HFF-Myc (cell line): ENCODE results near the gene APBA2.

Source experiments
- DNase-seq: peaks from one replicate; pipeline ENCODE4 v3.0.0-alpha.2; 2011; ENCODE audit warnings: low read depth; ENCODE audit errors: extremely low read depth
- H3K4me3 ChIP-seq: replicated peaks from 2 replicates; pipeline ENCODE4 v1.5.1; 2011; ENCODE audit warnings: low read depth, mild to moderate bottlenecking, control low read depth, low read length
- TF ChIP-seq, protein P1 (sequence below): IDR thresholded peaks from 2 replicates; pipeline ENCODE4 v1.5.1; 2012; ENCODE audit warnings: mild to moderate bottlenecking, low read depth, low read length, control low read depth; ENCODE audit errors: missing control alignments

Gene APBA2

DNA sequence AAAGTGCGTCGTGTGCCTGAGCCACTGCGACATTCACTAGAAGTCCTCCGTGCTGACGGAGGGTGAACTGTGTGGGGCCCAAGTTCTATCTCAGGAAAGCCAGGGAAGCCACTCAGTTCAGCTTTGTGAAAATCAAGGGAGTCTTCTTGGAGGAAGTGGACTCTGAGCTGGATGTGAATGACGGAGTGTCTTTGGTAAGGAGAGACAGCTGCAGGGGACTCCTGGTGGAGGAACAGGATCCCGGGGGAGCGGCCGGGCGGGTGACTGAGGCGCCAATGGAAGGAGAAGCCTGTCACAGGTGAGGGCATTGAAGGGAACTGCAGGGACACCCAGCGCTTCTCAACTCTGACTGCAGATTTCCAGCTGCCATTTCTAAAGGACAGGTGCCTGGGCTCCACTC lies 75.6 kb downstream of the APBA2 start:
- TF ChIP-seq, protein P1, sequence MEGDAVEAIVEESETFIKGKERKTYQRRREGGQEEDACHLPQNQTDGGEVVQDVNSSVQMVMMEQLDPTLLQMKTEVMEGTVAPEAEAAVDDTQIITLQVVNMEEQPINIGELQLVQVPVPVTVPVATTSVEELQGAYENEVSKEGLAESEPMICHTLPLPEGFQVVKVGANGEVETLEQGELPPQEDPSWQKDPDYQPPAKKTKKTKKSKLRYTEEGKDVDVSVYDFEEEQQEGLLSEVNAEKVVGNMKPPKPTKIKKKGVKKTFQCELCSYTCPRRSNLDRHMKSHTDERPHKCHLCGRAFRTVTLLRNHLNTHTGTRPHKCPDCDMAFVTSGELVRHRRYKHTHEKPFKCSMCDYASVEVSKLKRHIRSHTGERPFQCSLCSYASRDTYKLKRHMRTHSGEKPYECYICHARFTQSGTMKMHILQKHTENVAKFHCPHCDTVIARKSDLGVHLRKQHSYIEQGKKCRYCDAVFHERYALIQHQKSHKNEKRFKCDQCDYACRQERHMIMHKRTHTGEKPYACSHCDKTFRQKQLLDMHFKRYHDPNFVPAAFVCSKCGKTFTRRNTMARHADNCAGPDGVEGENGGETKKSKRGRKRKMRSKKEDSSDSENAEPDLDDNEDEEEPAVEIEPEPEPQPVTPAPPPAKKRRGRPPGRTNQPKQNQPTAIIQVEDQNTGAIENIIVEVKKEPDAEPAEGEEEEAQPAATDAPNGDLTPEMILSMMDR, result no peak
- DNase-seq, result no peak
- no peak overlapping the region for H3K4me3 ChIP-seq

DNA sequence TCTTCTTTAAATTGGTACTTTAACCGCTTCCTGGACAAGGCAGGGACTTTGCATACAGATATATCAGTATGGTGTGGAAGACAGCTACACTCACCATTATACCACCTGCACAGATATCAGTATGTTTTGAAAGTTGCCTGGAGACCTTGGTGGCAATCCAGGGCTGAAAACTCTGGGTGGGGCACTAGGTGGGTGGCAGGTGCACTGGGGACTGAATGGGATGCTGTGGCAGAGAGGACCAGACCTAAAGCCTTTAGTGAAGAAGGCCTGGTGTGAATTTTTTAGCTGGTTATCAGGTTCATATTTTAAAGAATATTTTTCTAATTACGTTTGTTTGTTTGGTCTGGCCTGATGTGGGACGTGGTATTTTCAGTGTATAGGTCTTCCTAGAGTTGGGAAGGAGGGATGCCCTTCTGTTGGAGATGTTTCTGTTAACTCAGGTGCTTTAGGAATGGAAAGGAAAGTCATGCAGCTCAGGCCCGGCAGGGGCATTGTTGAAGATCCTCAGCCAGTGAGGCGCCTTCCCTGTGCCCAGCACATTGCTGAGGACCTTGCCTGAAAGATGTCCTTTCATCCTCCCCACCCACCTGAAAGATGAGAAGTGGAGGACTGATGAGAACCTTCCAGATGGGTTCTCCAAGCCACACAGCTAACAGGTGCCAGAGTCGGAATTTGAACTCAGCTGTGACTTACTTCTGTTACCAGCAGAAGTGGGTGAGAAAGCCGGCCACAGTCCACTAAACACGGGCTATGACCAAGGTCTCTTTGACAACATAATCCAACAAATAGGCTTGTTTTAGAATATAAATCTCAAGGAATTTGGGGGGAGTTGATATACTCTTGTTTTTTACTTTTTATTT lies 77.3 kb downstream of the APBA2 start:
- H3K4me3 ChIP-seq, result no peak overlapping the region
- no peak for DNase-seq
- TF ChIP-seq, protein P1, result no peak

DNA sequence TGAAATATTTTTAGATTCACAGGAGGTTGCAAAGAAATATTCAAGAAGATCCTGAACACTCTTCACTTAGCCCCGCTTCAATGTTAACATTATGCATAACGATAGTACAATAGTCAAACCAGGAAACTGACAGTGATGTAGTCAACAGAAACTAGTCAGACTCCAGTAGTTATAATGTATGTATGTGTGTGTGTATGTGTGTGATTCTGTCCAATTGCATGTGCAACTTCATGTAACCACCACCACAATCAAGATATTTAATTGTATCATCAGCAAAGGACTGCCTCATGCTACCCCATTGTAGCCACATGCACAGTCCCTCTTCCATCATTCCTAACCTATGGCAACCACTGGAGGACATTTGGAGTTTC lies 77.9 kb downstream of the APBA2 start:
- H3K4me3 ChIP-seq, result no peak overlapping the region
- TF ChIP-seq, protein P1, result no peak
- DNase-seq, result no peak

DNA sequence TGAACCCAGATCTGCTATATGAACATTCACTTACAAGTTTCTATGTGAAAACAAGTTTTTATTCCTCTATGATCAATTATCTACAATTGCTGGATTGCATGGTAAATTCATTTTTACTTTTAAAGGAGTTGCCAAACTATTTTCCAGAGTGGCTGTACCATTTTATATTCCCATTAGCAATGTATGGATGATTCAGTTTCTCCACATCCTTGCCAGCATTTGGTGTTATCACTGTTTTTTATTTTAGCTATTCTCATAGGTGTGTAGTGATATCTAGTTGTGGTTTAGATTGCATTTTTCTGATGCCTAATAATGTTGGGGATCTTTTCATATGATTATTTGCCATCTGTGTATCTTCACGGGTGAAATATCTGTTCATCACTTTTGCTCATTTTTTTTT lies 78.3 kb downstream of the APBA2 start:
- TF ChIP-seq, protein P1, result no peak
- DNase-seq, result no peak
- no peak overlapping the region for H3K4me3 ChIP-seq

DNA sequence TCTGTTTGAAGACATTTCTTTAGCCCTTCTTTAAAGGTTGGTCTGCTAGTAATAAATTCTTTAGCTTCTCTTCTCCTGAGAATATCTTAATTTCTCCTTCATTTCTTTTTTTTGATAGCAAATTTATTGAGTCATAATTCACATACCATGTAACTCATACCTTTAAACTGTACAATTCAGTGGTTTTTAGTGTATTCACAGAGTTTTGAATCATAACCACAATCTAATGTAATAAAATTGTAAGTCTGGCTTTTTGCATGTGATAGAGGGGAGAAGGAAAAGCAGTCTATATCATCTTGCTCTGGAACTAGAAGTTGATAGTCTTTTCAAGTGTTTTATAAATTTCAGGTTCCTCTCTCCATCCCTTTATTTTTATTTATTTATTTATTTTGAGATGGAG lies 81.3 kb downstream of the APBA2 start:
- H3K4me3 ChIP-seq, result no peak overlapping the region
- TF ChIP-seq, protein P1, result no peak
- no peak for DNase-seq

DNA sequence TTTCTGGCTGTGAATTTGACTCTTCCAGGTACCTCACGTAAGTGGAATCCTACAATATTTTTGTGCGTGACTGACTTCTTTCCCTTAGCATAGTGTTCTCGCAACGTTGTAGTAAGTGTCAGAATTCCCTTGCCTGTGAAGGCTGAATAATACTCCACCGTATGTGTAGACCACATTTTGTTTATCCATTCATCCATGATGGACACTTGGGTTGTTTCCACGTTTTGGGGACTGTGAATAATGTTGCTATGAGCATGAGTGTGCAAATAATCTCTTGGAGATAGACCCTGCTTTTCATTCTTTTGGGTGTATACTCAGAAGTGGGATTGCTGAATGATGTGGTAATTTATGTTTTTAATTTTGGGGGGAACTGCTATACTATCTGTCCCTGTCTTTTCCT lies 82.2 kb downstream of the APBA2 start:
- TF ChIP-seq, protein P1, result no peak
- no peak overlapping the region for H3K4me3 ChIP-seq
- no peak for DNase-seq

DNA sequence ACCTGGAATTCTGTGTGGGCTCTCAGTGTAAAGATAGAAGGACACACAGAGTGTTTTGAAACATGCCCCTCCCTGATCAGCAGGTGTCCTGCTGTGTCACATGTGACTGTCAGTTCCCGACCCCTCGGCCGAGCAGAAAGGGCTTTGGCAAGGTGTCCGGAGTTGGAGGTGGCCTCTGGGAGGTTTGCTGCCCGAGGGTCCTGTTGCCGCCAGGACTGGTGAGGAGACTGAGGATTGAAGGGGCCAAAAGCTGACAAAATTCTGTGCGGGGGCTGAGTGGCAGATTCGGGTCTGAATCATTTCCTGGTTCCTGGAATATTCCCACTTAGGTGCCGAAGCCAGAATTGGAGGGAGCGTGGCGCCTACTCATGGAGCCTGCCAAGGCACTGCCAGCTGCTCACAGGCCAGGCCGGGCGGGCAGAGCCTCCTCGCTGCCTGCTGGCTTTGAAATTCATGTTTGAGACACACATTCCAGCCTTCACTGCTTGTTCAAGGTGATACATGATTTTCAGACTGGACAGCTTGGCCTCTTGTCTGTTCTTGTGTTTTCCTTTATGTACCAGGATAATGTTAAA lies 83.8 kb downstream of the APBA2 start:
- TF ChIP-seq, protein P1, result no peak
- DNase-seq, result no peak
- H3K4me3 ChIP-seq, result no peak overlapping the region
